GM12872 (cell line): ENCODE measurements around the gene OPRD1.

Experiments used
- CTCF ChIP-seq: IDR thresholded peaks from 3 replicates; pipeline ENCODE4 v1.5.1; 2011; ENCODE audit warnings: low read depth, mild to moderate bottlenecking, low read length, moderate library complexity; ENCODE audit not compliant: insufficient read depth

OPRD1 gene

GRCh38 chr1:28779751-28780408 is 32.1 kb upstream of the OPRD1 start:
- no peak for TF ChIP-seq CTCF

GRCh38 chr1:28781305-28781704 is 30.7 kb upstream of the OPRD1 start:
- TF ChIP-seq CTCF = no peak

- TF ChIP-seq CTCF = no peak
Observed at GRCh38 chr1:28782011-28782410, 30.0 kb upstream of the OPRD1 start.

- TF ChIP-seq CTCF = 0 out of 3 replicates have a peak, but pooled peaks have one; percentile 16
Observed at GRCh38 chr1:28783363-28783762, 28.6 kb upstream of the OPRD1 start.

DNA sequence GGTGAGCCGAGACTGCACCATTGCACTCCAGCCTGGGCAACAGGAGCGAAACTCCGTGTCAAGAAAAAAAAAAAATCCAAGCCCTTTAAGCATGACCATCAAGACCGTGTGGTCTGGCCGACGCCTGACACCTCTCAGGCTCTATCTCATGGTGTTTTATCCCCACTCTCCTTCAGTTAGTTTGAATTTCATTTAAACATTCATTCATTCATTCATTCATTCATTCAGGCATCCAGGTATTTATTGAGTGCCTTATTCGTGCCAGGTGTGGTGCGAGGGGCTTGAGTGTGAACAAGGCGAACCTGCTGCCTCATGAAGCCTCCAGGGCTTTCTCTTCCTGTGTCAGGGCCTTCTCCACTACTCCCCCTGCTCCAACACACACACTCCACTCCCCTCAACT is 22.6 kb upstream of the OPRD1 start:
- no peak for TF ChIP-seq CTCF

DNA sequence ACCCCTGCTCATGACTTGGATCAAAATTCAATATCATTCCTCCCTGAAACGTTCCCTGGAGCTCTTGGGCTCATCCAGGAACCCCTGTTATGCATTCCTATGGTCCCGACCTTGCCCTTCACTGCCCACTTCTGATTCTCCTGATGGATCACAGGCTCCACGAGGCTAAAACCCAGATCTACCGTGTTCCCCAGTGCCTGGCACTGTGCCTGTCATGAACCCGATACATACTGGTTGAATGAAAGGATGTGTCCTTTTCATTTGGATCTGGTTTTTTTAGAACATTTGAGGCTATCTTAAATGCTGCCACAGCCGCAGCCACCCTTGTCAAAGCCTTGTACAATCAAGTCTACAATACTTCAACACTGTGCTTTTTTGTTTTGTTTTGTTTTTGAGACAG is 22.2 kb upstream of the OPRD1 start:
- TF ChIP-seq CTCF = no peak

DNA sequence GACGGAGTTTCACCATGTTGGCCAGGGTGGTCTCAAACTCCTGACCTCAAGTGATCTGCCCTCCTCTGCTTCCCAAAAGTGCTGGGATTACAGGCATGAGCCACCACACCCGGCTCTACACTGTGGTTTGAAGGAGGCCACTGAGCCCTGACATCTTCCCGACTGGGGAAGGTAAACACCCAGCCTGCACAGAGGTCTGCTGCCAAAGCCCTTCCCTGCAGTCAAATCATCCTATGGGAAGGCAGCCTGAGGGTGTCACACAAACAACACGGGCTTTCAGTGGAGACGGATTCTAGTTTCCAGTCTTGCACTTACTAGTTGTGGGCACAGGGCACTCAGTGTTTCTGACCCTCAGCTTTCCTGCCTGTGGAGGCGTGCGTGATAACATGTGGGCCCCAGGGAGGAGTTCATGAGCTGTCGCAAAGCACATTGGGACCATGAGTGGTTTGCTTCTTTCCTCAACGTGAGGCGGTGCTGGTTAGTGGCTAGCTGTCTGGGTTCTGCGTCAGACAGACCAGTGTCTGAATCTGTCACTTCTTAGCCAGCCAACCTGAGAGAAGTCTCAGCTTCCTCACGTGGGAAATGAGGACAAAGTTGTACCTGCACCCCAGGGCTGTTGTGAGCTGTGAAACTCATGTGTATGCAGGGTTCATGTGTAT is 21.5 kb upstream of the OPRD1 start:
- TF ChIP-seq CTCF = no peak
